Stimulated activated memory B cell treated with anti-CD40 and anti-IgM and Interleukin-4, amounts not matched to agents 10 μg/mL and 1 μg/mL and 100 μg/mL, for 72 hours (primary cell): ENCODE measurements around the gene CAMK2G.
"Not testable (repeated sequence)": the region's sequence is repeated elsewhere in the genome, so short reads cannot be mapped to it uniquely, and the experiment has no call there.

Source experiments
- ATAC-seq: fragments of 150-1000 bp; cut with Tn5 transposase; 2 replicates; pipeline ENCODE4 v1.10.0; 2021
- H3K27ac Mint-ChIP-seq: one replicate; pipeline ENCODE4 v1.8.0; 2022; ENCODE audit warnings: mild to moderate bottlenecking, mixed read lengths
- H3K27me3 Mint-ChIP-seq: one replicate; pipeline ENCODE4 v1.8.0; 2022; ENCODE audit warnings: mixed read lengths
- H3K36me3 Mint-ChIP-seq: one replicate; pipeline ENCODE4 v1.8.0; 2022; ENCODE audit warnings: mixed read lengths
- H3K4me1 Mint-ChIP-seq: one replicate; pipeline ENCODE4 v1.8.0; 2022; ENCODE audit warnings: mixed read lengths
- H3K4me3 Mint-ChIP-seq: one replicate; pipeline ENCODE4 v1.8.0; 2022; ENCODE audit warnings: mild to moderate bottlenecking, moderate library complexity, mixed read lengths
- H3K9me3 Mint-ChIP-seq: one replicate; pipeline ENCODE4 v1.8.0; 2022; ENCODE audit warnings: mixed read lengths

Gene CAMK2G

GRCh38 chr10:73908853-73909539 is 34.6 kb upstream of the CAMK2G start:
- peak overlapping the region; percentile 39 for H3K4me3 Mint-ChIP-seq
- H3K9me3 Mint-ChIP-seq: no peaks in the 10 kb centered on the region
- H3K4me1 Mint-ChIP-seq: peaks cover 47% of the 10 kb centered on the region
- peaks cover 15% of the 10 kb centered on the region for H3K27me3 Mint-ChIP-seq
- H3K27ac Mint-ChIP-seq: peak overlapping the region; percentile 64
- ATAC-seq: peak; percentile 65
- H3K36me3 Mint-ChIP-seq: no peaks in the 10 kb centered on the region

GRCh38 chr10:73907841-73908517 is 33.6 kb upstream of the CAMK2G start:
- H3K27me3 Mint-ChIP-seq: peaks cover 15% of the 10 kb centered on the region
- peak; percentile 55 for ATAC-seq
- peaks cover 47% of the 10 kb centered on the region for H3K4me1 Mint-ChIP-seq
- peak overlapping the region; percentile 37 for H3K4me3 Mint-ChIP-seq
- no peaks in the 10 kb centered on the region for H3K9me3 Mint-ChIP-seq
- peak overlapping the region; percentile 64 for H3K27ac Mint-ChIP-seq
- no peaks in the 10 kb centered on the region for H3K36me3 Mint-ChIP-seq

- H3K36me3 Mint-ChIP-seq: no peaks in the 10 kb centered on the region
- no peaks in the 10 kb centered on the region for H3K9me3 Mint-ChIP-seq
- peaks cover 44% of the 10 kb centered on the region for H3K4me1 Mint-ChIP-seq
- H3K27ac Mint-ChIP-seq: no peak overlapping the region
- peaks cover 15% of the 10 kb centered on the region for H3K27me3 Mint-ChIP-seq
- peak; percentile 37 for ATAC-seq
- no peak overlapping the region for H3K4me3 Mint-ChIP-seq
These were observed 32.4 kb upstream of the CAMK2G start for GRCh38 chr10:73906524-73907447.

GRCh38 chr10:73905256-73906020 is 31.1 kb upstream of the CAMK2G start:
- Mint-ChIP-seq H3K4me1 (peaks cover 33% of the 10 kb centered on the region), H3K4me3 (no peak overlapping the region), H3K27ac (no peak overlapping the region), H3K27me3 (peaks cover 8% of the 10 kb centered on the region), H3K9me3 (no peaks in the 10 kb centered on the region), H3K36me3 (no peaks in the 10 kb centered on the region)
- ATAC-seq: no peak

GRCh38 chr10:73902351-73902750 is 28.0 kb upstream of the CAMK2G start:
- Mint-ChIP-seq H3K36me3 (no peaks in the 10 kb centered on the region), H3K27ac (peak overlapping the region; percentile 30), H3K4me1 (peaks cover 6% of the 10 kb centered on the region), H3K4me3 (no peak overlapping the region), H3K27me3 (peaks cover 8% of the 10 kb centered on the region), H3K9me3 (no peaks in the 10 kb centered on the region)
- no peak for ATAC-seq

GRCh38 chr10:73901261-73901660 is 26.9 kb upstream of the CAMK2G start:
- H3K36me3 Mint-ChIP-seq: no peaks in the 10 kb centered on the region
- peaks cover 8% of the 10 kb centered on the region for H3K27me3 Mint-ChIP-seq
- H3K4me3 Mint-ChIP-seq: no peak overlapping the region

GRCh38 chr10:73900064-73900463 is 25.7 kb upstream of the CAMK2G start:
- no peak for ATAC-seq
- no peaks in the 10 kb centered on the region for H3K4me1 Mint-ChIP-seq
- no peaks in the 10 kb centered on the region for H3K9me3 Mint-ChIP-seq
- no peak overlapping the region for H3K4me3 Mint-ChIP-seq
- H3K36me3 Mint-ChIP-seq: no peaks in the 10 kb centered on the region
- H3K27ac Mint-ChIP-seq: no peak overlapping the region
- peaks cover under 1% of the 10 kb centered on the region for H3K27me3 Mint-ChIP-seq

More at GRCh38 chr10:73901261-73901660, 26.9 kb upstream of the CAMK2G start:
- ATAC-seq: no peak
- no peak overlapping the region for H3K27ac Mint-ChIP-seq
- H3K4me1 Mint-ChIP-seq: no peaks in the 10 kb centered on the region
- H3K9me3 Mint-ChIP-seq: no peaks in the 10 kb centered on the region

GRCh38 chr10:73899423-73899822 is 25.1 kb upstream of the CAMK2G start:
- Mint-ChIP-seq H3K27ac (no peak overlapping the region), H3K4me3 (no peak overlapping the region), H3K9me3 (no peaks in the 10 kb centered on the region), H3K27me3 (no peaks in the 10 kb centered on the region), H3K36me3 (no peaks in the 10 kb centered on the region), H3K4me1 (no peaks in the 10 kb centered on the region)
- ATAC-seq: no peak

- ATAC-seq: no peak
- no peaks in the 10 kb centered on the region for H3K36me3 Mint-ChIP-seq
- H3K9me3 Mint-ChIP-seq: no peaks in the 10 kb centered on the region
- no peak overlapping the region for H3K27ac Mint-ChIP-seq
- H3K4me3 Mint-ChIP-seq: no peak overlapping the region
- H3K4me1 Mint-ChIP-seq: no peaks in the 10 kb centered on the region
- no peaks in the 10 kb centered on the region for H3K27me3 Mint-ChIP-seq
These were observed 24.5 kb upstream of the CAMK2G start for GRCh38 chr10:73898730-73899410.

GRCh38 chr10:73897693-73898092 is 23.3 kb upstream of the CAMK2G start:
- Mint-ChIP-seq H3K9me3 (no peaks in the 10 kb centered on the region), H3K36me3 (no peaks in the 10 kb centered on the region), H3K4me1 (no peaks in the 10 kb centered on the region), H3K27ac (no peak overlapping the region), H3K27me3 (no peaks in the 10 kb centered on the region), H3K4me3 (no peak overlapping the region)
- no peak for ATAC-seq

GRCh38 chr10:73895381-73895780 is 21.0 kb upstream of the CAMK2G start:
- not testable (repeated sequence) for H3K27ac Mint-ChIP-seq, H3K4me3 Mint-ChIP-seq, H3K36me3 Mint-ChIP-seq, ATAC-seq, H3K9me3 Mint-ChIP-seq, H3K4me1 Mint-ChIP-seq, H3K27me3 Mint-ChIP-seq

GRCh38 chr10:73894245-73894971 is 20.1 kb upstream of the CAMK2G start:
- no peaks in the 10 kb centered on the region for H3K27me3 Mint-ChIP-seq
- peaks cover 12% of the 10 kb centered on the region for H3K4me1 Mint-ChIP-seq
- ATAC-seq: peak; percentile 85
- no peak overlapping the region for H3K4me3 Mint-ChIP-seq
- H3K9me3 Mint-ChIP-seq: no peaks in the 10 kb centered on the region
- H3K36me3 Mint-ChIP-seq: no peaks in the 10 kb centered on the region
- H3K27ac Mint-ChIP-seq: no peak overlapping the region

- peaks cover 22% of the 10 kb centered on the region for H3K4me1 Mint-ChIP-seq
- H3K9me3 Mint-ChIP-seq: no peaks in the 10 kb centered on the region
- no peak overlapping the region for H3K27ac Mint-ChIP-seq
- no peaks in the 10 kb centered on the region for H3K36me3 Mint-ChIP-seq
- ATAC-seq: no peak
- no peak overlapping the region for H3K4me3 Mint-ChIP-seq
- H3K27me3 Mint-ChIP-seq: no peaks in the 10 kb centered on the region
These were observed 19.1 kb upstream of the CAMK2G start for GRCh38 chr10:73893426-73893825.
